ENCODE measurements around the gene ZBTB43. TPM values are rescaled to one million over a fixed set of nuclear protein-coding genes. Genes with fewer than 3 reads are reported as not detected.

ZBTB43 gene
- total RNA-seq, 1 experiment from 2014 or later, result 32.4 TPM

DNA sequence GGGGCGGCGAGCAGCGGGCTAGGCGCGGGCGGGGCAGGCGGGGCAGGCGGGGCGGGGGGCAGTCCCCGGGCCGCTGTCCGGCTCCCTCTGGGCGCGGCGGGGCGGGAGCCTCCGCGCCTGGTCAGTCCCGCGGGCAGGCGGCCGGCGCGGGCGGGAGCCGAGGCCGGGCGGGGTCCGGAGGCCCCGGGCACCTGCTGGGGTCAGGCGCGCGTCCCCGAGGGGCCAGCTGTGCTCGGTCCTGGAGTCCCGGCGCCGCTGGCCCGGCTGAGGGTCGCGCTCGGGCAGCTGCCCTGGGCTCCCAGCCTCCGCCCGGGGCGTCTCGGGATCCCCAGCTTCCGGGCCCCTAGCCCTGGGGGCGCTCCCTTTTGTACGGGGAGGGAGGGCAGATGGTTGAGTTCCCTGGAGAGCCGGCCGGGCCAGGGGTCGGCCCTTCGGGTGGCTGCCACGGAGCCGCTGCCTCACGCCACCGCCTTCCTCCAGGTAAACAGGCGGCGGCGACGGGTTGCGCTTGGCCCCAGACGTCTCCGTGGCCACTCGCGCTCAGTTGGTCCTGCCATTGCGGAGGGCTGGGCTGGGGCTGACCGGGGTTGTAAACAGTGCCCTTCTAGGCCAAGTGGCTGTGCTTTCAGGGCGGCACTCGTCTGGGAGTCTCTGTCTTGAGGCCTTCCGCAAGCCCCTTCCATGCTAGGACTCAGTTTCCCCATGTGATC is 56.1 kb downstream of the ZBTB43 start:
- peaks cover 28% of the 10 kb centered on the region for H3K4me1 Mint-ChIP-seq (ENCODE audit: insufficient read depth, unreplicated experiment)
- intact Hi-C loops (cut with micrococcal nuclease), result no loop called here
- DNase-seq (ENCODE audit: unreplicated experiment), result peak; percentile 32
- H3K9me3 Mint-ChIP-seq (ENCODE audit: unreplicated experiment), result no peaks in the 10 kb centered on the region
- no peak for TF ChIP-seq CTCF (IDR thresholded peaks at IDR 0.05; ENCODE audit: unreplicated experiment)
- no peaks in the 10 kb centered on the region for H3K27me3 Mint-ChIP-seq (ENCODE audit: insufficient read depth, unreplicated experiment)
- H3K4me3 Mint-ChIP-seq (ENCODE audit: unreplicated experiment), result peak overlapping the region; percentile 75
- no TSS peak for BruUV-seq (replicated peaks)
- H3K27ac Mint-ChIP-seq (ENCODE audit: low read depth, unreplicated experiment), result peak overlapping the region; percentile 66
- CTCF ChIA-PET, result interaction anchor here (0.9 to 1.6 kb wide), 3 partner anchors 41 to 76 kb away, joined by 3 to 6 read pairs (median 4); no protein-coding TSS in a partner anchor
- POLR2A ChIA-PET, result interaction anchor here (0.8 to 1.4 kb wide), 4 partner anchors 10 to 67 kb away, joined by 3 to 5 read pairs (median 3); partner anchors contain the start of gene ZBTB43
- peaks cover 23% of the 10 kb centered on the region for H3K36me3 Mint-ChIP-seq (ENCODE audit: insufficient read depth, unreplicated experiment)

DNA sequence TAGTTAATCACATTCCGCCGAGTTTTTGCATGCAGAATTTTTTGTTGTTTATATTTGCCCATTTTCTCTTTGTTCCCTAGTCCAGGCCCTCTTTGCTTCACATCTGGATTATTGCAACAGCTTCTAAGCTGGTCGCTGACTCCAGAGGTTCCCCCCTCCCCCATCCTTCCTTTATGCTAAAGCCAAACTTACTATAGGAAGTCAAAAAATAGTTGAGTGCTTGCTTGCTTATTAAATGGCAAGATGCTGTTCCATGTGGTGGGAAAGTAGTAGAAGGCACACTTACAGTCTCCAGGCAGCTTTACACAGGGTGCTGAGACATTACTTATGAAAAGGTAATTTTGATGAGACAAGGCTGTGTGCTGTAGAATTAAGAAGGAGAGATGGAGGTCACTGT is 56.9 kb downstream of the ZBTB43 start:
- H3K9me3 Mint-ChIP-seq (ENCODE audit: unreplicated experiment), result no peaks in the 10 kb centered on the region
- peak overlapping the region; percentile 35 for H3K27ac Mint-ChIP-seq (ENCODE audit: low read depth, unreplicated experiment)
- peak; percentile 24 for DNase-seq (ENCODE audit: unreplicated experiment)
- no peak for TF ChIP-seq CTCF (IDR thresholded peaks at IDR 0.05; ENCODE audit: unreplicated experiment)
- H3K4me3 Mint-ChIP-seq (ENCODE audit: unreplicated experiment), result peak overlapping the region; percentile 71
- no TSS peak for BruUV-seq (replicated peaks)
- POLR2A ChIA-PET, result interaction anchor here (0.9 to 2.7 kb wide), 4 partner anchors 53 to 70 kb away, joined by 3 to 12 read pairs (median 4); partner anchors contain the start of genes RALGPS1 and ZBTB43
- no peaks in the 10 kb centered on the region for H3K27me3 Mint-ChIP-seq (ENCODE audit: insufficient read depth, unreplicated experiment)
- H3K36me3 Mint-ChIP-seq (ENCODE audit: insufficient read depth, unreplicated experiment), result peaks cover 31% of the 10 kb centered on the region
- intact Hi-C loops (cut with micrococcal nuclease), result no loop called here
- peaks cover 28% of the 10 kb centered on the region for H3K4me1 Mint-ChIP-seq (ENCODE audit: insufficient read depth, unreplicated experiment)
- CTCF ChIA-PET, result interaction anchor here (1.1 to 1.6 kb wide), 2 partner anchors 41 to 52 kb away, joined by 4 to 6 read pairs; no protein-coding TSS in a partner anchor

DNA sequence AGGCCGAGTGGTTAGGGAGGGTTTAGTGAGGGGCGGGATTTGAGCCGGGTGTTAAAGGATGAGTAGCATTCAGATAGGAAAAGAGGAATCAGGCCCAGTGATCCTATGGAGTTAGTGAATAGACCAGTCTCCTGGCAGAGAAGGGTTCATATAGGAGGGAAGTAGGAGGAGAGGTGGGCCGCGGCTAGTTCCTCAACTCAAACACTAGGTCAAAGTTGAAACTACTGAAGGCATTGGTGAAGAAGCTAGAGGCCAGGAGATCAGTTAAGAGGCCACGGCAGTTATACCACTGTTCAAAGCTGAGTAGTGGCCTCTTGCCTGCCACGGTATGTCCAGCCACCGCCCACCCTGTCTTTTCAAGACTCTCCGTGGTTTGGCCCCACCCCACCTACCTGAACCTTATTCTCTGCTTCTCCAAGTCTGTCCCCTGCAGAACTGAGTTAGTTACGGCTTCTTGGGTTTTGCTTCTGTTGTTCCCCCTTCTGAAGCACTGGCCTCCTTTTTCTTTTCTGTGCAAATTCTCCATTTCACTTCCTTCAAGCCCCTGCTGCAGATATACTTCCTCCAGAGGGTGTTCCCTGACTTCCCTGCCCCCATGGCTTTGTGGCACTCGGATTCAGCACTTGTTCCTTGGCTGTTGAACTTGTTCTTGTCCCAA is 57.4 kb downstream of the ZBTB43 start:
- TSS peak; percentile 27 for BruUV-seq (replicated peaks)

More for the DNA sequence above, 57.4 kb downstream of the ZBTB43 start:
- Mint-ChIP-seq H3K4me1 (ENCODE audit: insufficient read depth, unreplicated experiment) (peaks cover 26% of the 10 kb centered on the region), H3K36me3 (ENCODE audit: insufficient read depth, unreplicated experiment) (peaks cover 36% of the 10 kb centered on the region), H3K27me3 (ENCODE audit: insufficient read depth, unreplicated experiment) (no peaks in the 10 kb centered on the region), H3K9me3 (ENCODE audit: unreplicated experiment) (no peaks in the 10 kb centered on the region), H3K4me3 (ENCODE audit: unreplicated experiment) (peak overlapping the region; percentile 71), H3K27ac (ENCODE audit: low read depth, unreplicated experiment) (peak overlapping the region; percentile 35)
- DNase-seq (ENCODE audit: unreplicated experiment), result no peak
- POLR2A ChIA-PET, result interaction anchor here (0.9 to 2.7 kb wide), 6 partner anchors 18 to 71 kb away, joined by 3 to 12 read pairs (median 3); partner anchors contain the start of genes RALGPS1 and ZBTB43
- CTCF ChIA-PET, result interaction anchor here (1.1 to 1.6 kb wide), 2 partner anchors 42 to 52 kb away, joined by 4 to 6 read pairs; no protein-coding TSS in a partner anchor
- no peak for TF ChIP-seq CTCF (IDR thresholded peaks at IDR 0.05; ENCODE audit: unreplicated experiment)
- intact Hi-C loops (cut with micrococcal nuclease), result no loop called here
